CD4-positive, alpha-beta T cell treated with Interleukin-12 subunit alpha and Interleukin-12 subunit beta, for 1 hour (primary cell): ENCODE data around the gene XPO6.

Source experiments
- DNase-seq: peaks from one replicate; pipeline ENCODE4 v3.0.0-alpha.2; 2020

The XPO6 gene

DNA sequence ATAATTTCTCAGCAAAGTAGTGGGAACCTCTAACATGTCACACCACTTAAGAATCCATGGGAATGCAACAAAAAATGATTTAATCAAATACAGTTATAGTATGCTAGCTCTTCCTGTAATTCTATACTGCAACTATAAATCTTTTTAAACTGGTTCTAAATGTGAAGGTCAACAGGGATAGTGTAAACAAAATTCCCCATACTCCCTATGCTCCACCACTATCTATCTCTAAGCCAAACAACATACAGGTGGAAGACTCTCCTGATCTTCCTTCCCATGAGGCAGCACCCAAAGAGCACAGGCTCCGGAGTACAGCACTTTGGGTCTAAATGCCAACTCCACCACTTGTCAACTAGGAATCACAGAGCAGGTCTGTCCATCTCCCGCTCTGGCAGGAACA, 4.4 kb downstream of the XPO6 start:
- no peak for DNase-seq

- no peak for DNase-seq
These were observed 5.8 kb downstream of the XPO6 start for GRCh38 chr16:28205974-28206373.

DNA sequence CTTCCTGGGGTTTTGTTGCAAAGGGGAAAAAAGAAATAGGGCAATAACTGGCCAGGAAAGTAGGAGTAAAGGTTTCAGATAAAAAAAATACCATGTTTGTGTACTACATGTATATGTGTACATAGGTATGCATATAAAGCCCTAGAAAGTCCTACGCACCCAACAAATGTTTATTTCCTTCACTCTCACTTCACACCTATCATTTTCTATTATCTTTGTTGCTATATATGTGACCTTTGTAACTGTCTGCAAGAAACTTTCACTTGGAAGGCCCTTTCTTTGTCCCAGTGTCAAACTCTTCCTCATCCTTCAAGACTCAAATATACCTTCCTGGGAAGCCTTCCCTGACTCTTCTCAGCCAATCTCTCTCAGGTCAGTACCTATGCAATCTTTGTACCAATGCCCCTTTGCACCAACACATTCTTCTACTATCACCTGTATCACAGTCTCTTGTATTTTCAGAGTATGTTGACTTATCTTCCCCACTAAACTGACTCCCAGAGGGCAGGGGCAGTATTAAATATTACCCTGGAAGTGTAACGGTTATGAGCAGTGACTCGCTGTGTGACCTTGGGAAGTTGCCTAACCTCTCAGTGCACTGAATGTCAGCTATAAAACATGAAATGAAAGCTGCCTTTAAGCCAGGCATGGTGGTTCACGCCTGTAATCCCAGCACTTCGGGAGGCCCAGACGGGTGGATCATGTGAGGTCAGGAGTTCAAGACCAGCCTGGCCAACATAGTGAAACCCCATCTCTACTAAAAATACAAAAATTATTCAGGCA, 6.5 kb downstream of the XPO6 start:
- no peak for DNase-seq

DNA sequence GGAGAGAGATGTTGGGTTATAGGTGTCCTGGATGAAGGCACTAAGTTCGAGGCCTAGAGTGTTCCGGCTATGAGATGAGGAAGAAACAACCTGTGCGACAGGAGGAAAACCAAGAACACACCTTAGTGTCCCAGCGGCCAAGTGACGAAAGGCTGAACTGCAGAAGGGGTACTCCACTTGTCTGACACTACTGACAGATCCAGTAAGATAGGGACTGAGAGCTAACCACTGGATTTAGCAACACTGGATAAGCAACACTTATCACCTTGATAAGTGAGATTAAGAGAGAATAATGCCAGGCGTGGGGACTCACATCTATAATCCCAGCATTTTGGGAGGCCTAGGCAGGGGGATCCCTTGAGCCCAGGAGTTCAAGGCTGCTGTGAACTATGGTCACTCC, 7.1 kb downstream of the XPO6 start:
- no peak for DNase-seq

GRCh38 chr16:28204204-28204603, 7.6 kb downstream of the XPO6 start:
- no peak for DNase-seq

DNA sequence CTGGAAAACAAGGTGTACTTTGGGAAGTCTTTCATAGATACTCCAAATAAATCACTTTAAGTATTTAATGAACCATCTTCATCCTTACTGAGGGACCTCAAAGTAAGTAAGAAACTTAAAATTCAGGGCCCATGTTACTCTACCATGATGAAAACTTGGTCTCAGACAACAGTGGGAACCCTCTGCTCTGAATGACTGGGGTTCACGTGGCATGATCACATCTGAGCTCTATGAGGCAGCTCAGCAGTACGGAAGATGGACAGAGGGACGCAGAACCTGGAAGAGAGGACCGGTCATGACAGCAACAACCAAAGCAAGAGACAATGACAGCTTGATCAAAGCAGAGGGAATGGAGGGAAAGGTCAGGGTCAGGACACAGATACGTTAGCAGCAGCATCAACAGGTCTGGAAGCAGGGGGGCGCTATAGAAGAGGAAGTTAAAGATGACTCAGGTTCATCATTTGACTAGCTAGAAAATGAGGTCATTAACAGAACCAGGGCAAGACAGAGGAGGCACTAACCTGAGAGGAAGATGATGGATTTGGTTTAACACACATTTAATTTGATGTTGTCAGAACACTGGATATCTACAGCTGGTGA, 9.5 kb downstream of the XPO6 start:
- DNase-seq: peak; percentile 40

DNA sequence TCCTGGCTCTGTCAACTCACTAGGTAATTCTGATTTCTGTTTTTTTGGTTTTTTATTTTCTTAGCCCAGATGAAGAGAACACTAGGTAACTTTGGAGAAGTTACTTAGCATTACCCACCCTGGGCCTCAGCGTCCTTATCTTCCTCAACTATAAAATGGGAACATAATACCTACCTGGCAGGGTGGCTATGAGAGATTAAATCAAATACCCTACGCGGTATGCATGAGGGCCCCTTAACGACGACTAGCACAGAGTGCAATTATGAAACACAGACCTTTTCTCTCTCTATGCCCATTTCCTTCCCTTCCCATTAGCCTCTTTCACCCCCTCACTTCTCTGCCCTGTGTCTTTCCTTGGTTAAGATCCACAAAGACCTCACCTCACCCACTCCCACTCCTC, 11.1 kb downstream of the XPO6 start:
- DNase-seq: no peak

- no peak for DNase-seq
These were observed 15.3 kb downstream of the XPO6 start for GRCh38 chr16:28196387-28196987.

- DNase-seq: no peak
These were observed 15.9 kb downstream of the XPO6 start for GRCh38 chr16:28195859-28196258.

DNA sequence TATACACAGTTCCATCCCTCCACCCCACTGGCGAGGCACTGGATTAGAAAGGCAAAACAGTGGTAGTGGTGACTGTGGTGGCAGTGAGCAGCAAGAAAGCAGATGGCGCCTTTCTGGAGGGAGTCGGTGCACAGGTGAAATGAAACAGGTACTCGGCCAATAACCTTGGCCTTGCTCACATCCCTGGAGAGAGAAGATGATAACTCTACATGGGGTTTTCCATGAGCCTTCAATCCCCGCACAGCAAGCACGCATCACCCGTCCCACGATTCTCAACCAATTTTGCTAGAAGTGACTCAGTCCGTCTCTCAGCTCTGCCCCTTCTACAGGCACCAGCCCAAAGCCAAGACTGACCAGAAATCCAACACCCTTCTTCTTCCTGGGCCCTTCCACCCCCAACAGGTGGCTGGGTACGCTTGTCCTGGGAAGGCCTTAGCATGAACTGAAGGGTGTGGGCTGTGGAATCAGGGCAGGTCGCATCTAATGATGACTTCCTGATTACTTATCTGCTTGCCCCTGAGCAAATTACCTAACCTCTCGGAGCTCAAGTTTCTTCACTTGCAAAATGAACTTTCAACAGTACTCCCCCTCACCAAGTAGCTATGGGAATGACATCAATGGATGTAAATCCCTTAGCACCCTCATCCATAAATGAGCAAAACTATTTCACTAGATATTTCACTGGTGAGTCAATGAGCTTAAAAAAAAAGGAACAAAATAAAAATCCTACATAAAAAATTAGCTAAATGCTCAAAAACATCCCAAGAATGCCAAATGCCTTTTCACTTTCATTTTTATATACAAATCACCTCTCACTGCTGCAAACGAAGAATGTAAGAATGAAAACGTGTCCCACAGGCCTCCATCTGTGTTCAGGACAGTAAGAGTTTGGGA, 18.0 kb downstream of the XPO6 start:
- DNase-seq: peak; percentile 35

GRCh38 chr16:28192806-28193529, 18.8 kb downstream of the XPO6 start:
- peak; percentile 84 for DNase-seq

DNA sequence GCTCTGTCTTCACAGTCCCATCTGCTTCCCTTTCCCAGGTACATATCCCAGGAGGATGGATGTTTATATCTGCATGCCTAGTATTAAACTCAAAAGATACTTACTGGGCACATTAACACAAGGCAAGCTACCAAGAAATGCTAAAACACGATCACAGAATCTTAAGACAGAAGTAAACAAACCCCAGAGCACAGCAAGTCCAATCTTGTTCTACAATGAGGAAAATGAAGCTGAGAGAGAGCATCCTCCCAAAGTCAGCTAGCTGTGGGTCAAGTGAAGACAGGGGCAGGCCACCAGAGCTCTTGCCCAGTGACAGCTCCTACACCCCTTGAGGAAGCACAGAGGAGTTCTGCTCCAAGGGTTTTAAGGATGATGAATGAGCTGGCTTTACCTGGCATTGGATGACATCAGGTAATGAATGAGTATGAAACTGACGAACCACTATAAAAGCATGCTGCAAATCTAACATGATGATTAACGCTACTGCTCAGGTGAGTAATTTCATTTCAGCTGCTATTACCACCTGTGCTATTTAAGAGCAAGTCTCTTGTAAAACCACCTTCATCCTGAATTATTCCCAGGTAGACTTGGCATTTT, 20.3 kb downstream of the XPO6 start:
- DNase-seq: no peak

GRCh38 chr16:28189245-28189644, 22.5 kb downstream of the XPO6 start:
- peak; percentile 39 for DNase-seq

DNA sequence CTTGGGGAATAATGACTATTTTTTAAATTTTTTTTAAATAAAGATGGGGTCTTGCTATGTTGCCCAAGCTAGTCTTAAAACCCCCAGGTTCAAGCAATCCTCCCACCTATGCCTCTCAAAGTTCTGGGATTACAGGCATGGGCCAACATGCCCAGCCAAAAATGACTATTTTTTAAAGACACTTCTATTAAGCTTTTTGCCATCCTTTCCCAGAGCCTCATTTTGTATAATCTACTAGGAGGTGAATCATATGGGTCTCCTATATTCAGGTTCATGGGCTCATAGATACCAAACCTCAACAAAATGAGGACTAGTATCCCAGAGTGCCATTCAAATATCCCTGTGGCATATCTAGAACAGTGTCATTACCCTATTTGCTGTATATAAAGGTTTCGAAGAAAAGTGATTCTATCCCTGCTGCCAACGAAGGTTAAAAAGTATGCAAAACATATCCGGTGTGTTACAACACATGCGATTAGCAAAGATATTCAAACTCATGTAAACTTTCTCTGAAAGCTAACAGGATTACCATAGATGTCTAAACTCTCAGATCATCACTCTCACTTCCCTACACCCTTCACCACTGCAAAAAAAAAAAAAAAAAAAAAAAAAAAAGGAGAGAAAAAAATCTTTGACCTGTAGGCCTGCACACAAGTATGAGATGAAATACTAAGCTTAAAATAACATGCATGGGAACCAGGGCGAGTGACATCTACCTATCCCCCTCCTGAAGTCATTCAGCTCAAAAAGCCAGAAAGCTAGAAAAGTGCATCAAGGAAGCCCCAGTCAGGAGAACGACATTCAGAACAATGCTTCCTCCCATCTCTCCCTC, 23.5 kb downstream of the XPO6 start:
- DNase-seq: no peak

DNA sequence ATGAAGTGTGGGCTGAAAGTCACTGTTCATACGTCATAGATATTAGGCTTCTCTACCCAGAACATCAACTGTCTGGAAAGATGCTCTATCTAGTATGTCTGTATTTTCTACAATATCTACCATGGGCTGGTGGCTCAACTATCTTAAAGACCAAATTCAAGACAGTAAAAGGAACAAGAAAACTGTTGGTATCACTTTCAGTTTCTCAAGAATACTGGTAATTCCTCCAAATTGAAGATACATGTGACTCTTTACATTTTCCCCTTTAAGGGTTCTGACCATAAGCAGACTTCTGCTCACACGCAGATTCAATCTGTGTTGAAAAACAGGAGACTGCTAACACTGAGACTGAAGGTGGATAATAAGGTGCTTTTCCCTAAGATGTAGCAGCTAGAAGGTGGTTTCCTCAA, 24.2 kb downstream of the XPO6 start:
- DNase-seq: peak; percentile 55

DNA sequence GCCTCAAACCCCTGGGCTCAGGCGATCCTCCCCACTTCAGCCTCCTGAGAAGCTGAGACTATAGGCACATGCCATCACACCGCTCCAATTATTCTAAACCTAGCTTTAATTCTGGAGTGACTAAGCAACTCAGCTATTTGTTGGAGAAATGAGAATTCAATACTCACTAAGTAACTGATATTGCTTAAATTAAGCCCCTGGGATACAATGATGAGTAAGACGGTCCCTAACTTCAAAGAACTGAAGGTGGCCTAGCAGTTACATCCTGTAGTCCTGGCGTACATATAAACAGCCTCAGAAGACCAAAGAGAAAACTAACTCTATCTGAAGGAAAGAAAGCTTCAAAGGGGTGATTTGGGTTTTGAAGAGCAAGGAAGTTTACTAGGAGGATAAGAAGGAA, 25.0 kb downstream of the XPO6 start:
- peak; percentile 52 for DNase-seq

- DNase-seq: no peak
These were observed 26.1 kb downstream of the XPO6 start for GRCh38 chr16:28185696-28186095.

GRCh38 chr16:28184625-28185024, 27.1 kb downstream of the XPO6 start:
- DNase-seq: no peak

GRCh38 chr16:28183930-28184329, 27.8 kb downstream of the XPO6 start:
- DNase-seq: no peak

GRCh38 chr16:28183484-28183883, 28.3 kb downstream of the XPO6 start:
- no peak for DNase-seq

GRCh38 chr16:28182801-28183200, 29.0 kb downstream of the XPO6 start:
- DNase-seq: no peak
